NCI-H82 (cell line): ENCODE results near the gene ZBTB47.
A peak's percentile ranks its signal among the peaks of the same experiment; 100 is the strongest.

ENCODE experiments used
- DNase-seq: peaks from one replicate; lab custom pipeline; 2025; lab: John Stamatoyannopoulos, UW

The ZBTB47 gene

GRCh38 chr3:42653560-42654330 is at the start of gene ZBTB47:
ZBTB47 (plus strand) TSS chr3:42653697; CDS start chr3:42658356, 4,659 bp downstream.
- peak; percentile 49 for DNase-seq

- DNase-seq, result peak; percentile 65
Observed at GRCh38 chr3:42605546-42606173, 47.8 kb upstream of the ZBTB47 start.

GRCh38 chr3:42608581-42608980 is 44.9 kb upstream of the ZBTB47 start:
- DNase-seq, result no peak

GRCh38 chr3:42610976-42611375 is 42.5 kb upstream of the ZBTB47 start:
- no peak for DNase-seq

- no peak for DNase-seq
Observed at GRCh38 chr3:42612217-42612616, 41.3 kb upstream of the ZBTB47 start.

GRCh38 chr3:42612928-42613327 is 40.6 kb upstream of the ZBTB47 start:
- no peak for DNase-seq

GRCh38 chr3:42613462-42613861 is 40.0 kb upstream of the ZBTB47 start:
- DNase-seq, result peak; percentile 2

- no peak for DNase-seq
Observed at GRCh38 chr3:42631620-42632019, 21.9 kb upstream of the ZBTB47 start.

GRCh38 chr3:42632146-42632545 is 21.4 kb upstream of the ZBTB47 start:
- no peak for DNase-seq

- DNase-seq, result no peak
Observed at GRCh38 chr3:42633544-42633943, 20.0 kb upstream of the ZBTB47 start.

GRCh38 chr3:42635111-42635510 is 18.4 kb upstream of the ZBTB47 start:
- DNase-seq, result no peak

GRCh38 chr3:42637001-42637400 is 16.5 kb upstream of the ZBTB47 start:
- no peak for DNase-seq

- DNase-seq, result no peak
Observed at GRCh38 chr3:42638339-42638842, 15.1 kb upstream of the ZBTB47 start.

GRCh38 chr3:42639192-42639591 is 14.3 kb upstream of the ZBTB47 start:
- DNase-seq, result no peak

GRCh38 chr3:42640129-42640528 is 13.4 kb upstream of the ZBTB47 start:
- no peak for DNase-seq

- DNase-seq, result no peak
Observed at GRCh38 chr3:42640771-42641370, 12.6 kb upstream of the ZBTB47 start.

- DNase-seq, result no peak
Observed at GRCh38 chr3:42647821-42648459, 5.6 kb upstream of the ZBTB47 start.

- DNase-seq, result no peak
Observed at GRCh38 chr3:42649006-42649405, 4.5 kb upstream of the ZBTB47 start.

GRCh38 chr3:42649783-42650182 is 3.7 kb upstream of the ZBTB47 start:
- no peak for DNase-seq

GRCh38 chr3:42651248-42652091 is 2.0 kb upstream of the ZBTB47 start:
- DNase-seq, result no peak

GRCh38 chr3:42652251-42652610 is 1.3 kb upstream of the ZBTB47 start:
- DNase-seq, result no peak
